OCI-LY3 (cell line): Measurements from ENCODE around the gene CTNNA3.

Experiments used
- H2AFZ ChIP-seq: fragments of 200-600, 300-600 bp; shearing (Covaris generic); 2 replicates; pipeline ENCODE4 v1.6.0; 2014; ENCODE audit warnings: antibody characterized with exemption, low read depth, low read length
- H3K27ac ChIP-seq: fragments of 200-600, 300-600 bp; sonication (generic); 2 replicates; pipeline ENCODE4 v1.5.1; 2014; ENCODE audit warnings: mild to moderate bottlenecking, low read length, moderate library complexity, mixed read lengths
- H3K27me3 ChIP-seq: fragments of 200-600, 300-600 bp; sonication (generic); 2 replicates; pipeline ENCODE4 v1.6.1; 2014; ENCODE audit warnings: low read depth, low read length, mixed read lengths
- H3K36me3 ChIP-seq: fragments of 200-600, 300-600 bp; sonication (generic); replicated peaks from 2 replicates; pipeline ENCODE3; 2014; ENCODE audit warnings: low read depth, low read length, mixed read lengths
- H3K4me1 ChIP-seq: fragments of 300-600, 200-600 bp; sonication (generic); 2 replicates; pipeline ENCODE4 v1.6.1; 2014; ENCODE audit warnings: low read length, mixed read lengths
- H3K4me2 ChIP-seq: fragments of 200-600, 300-600 bp; sonication (generic); 2 replicates; pipeline ENCODE4 v1.6.1; 2014; ENCODE audit warnings: low read length, mixed read lengths
- H3K4me3 ChIP-seq: fragments of 300-600, 200-600 bp; sonication (generic); 2 replicates; pipeline ENCODE4 v1.5.1; 2014; ENCODE audit warnings: antibody characterized with exemption, mild to moderate bottlenecking, low read length, moderate library complexity
- H3K79me2 ChIP-seq: fragments of 300-600, 200-600 bp; shearing (Covaris generic); 2 replicates; pipeline ENCODE4 v1.6.1; 2014; ENCODE audit warnings: mild to moderate bottlenecking, low read length, mixed read lengths
- H3K9ac ChIP-seq: fragments of 300-600, 200-600 bp; shearing (Covaris generic); 2 replicates; pipeline ENCODE4 v1.6.0; 2014; ENCODE audit warnings: mild to moderate bottlenecking, low read length, moderate library complexity
- H3K9me3 ChIP-seq: fragments of 200-600, 300-600 bp; shearing (Covaris generic); 2 replicates; pipeline ENCODE4 v1.6.1; 2014; ENCODE audit warnings: low read length, mixed read lengths; ENCODE audit not compliant: insufficient read depth
- H4K20me1 ChIP-seq: fragments of 200-600, 300-600 bp; sonication (generic); 2 replicates; pipeline ENCODE4 v1.6.1; 2016; ENCODE audit warnings: low read length, mixed read lengths; ENCODE audit not compliant: insufficient read depth
- CTCF ChIP-seq: fragments of 200-600, 300-600 bp; sonication (generic); IDR thresholded peaks from 2 replicates; pipeline ENCODE4 v1.5.1; 2014; ENCODE audit warnings: antibody characterized with exemption, low read length, low read depth
- EZH2phosphoT487 ChIP-seq: fragments of 200-600 bp; shearing (Covaris generic); IDR thresholded peaks from 2 replicates; pipeline ENCODE4 v1.6.1; 2018; ENCODE audit warnings: antibody characterized with exemption, mixed run types, low read depth

CTNNA3 gene

GRCh38 chr10:66782776-66783175 is 913.2 kb downstream of the CTNNA3 start:
- Histone ChIP-seq H3K27ac (no peak overlapping the region), H3K36me3 (no peaks in the 10 kb centered on the region), H3K79me2 (no peaks in the 10 kb centered on the region), H3K9ac (no peak overlapping the region), H3K4me2 (no peak overlapping the region), H4K20me1 (no peaks in the 10 kb centered on the region), H3K4me1 (no peaks in the 10 kb centered on the region), H3K4me3 (no peak overlapping the region), H2AFZ (no peak overlapping the region), H3K9me3 (no peaks in the 10 kb centered on the region), H3K27me3 (no peaks in the 10 kb centered on the region)
- TF ChIP-seq EZH2phosphoT487 (no peak), CTCF (no peak)

- Histone ChIP-seq H3K27ac (no peak overlapping the region), H4K20me1 (no peaks in the 10 kb centered on the region), H3K79me2 (no peaks in the 10 kb centered on the region), H2AFZ (no peak overlapping the region), H3K4me1 (no peaks in the 10 kb centered on the region), H3K9me3 (no peaks in the 10 kb centered on the region), H3K9ac (no peak overlapping the region), H3K4me3 (no peak overlapping the region), H3K4me2 (no peak overlapping the region), H3K36me3 (no peaks in the 10 kb centered on the region), H3K27me3 (no peaks in the 10 kb centered on the region)
- TF ChIP-seq EZH2phosphoT487 = no peak
- TF ChIP-seq CTCF = no peak
These were observed 913.9 kb downstream of the CTNNA3 start for GRCh38 chr10:66782144-66782543.

- TF ChIP-seq CTCF (no peak), EZH2phosphoT487 (no peak)
- no peaks in the 10 kb centered on the region for H3K79me2 ChIP-seq
These were observed 915.2 kb downstream of the CTNNA3 start for GRCh38 chr10:66780796-66781195.

GRCh38 chr10:66778351-66778750 is 917.6 kb downstream of the CTNNA3 start:
- H3K79me2 ChIP-seq = no peaks in the 10 kb centered on the region
- H3K9ac ChIP-seq = no peak overlapping the region
- H3K9me3 ChIP-seq = no peaks in the 10 kb centered on the region
- H2AFZ ChIP-seq = no peak overlapping the region
- H4K20me1 ChIP-seq = no peaks in the 10 kb centered on the region
- H3K4me3 ChIP-seq = no peak overlapping the region
- no peaks in the 10 kb centered on the region for H3K36me3 ChIP-seq
- no peaks in the 10 kb centered on the region for H3K4me1 ChIP-seq
- TF ChIP-seq EZH2phosphoT487 (no peak), CTCF (no peak)
- H3K27ac ChIP-seq = no peak overlapping the region
- no peaks in the 10 kb centered on the region for H3K27me3 ChIP-seq
- no peak overlapping the region for H3K4me2 ChIP-seq

More at GRCh38 chr10:66780796-66781195, 915.2 kb downstream of the CTNNA3 start:
- H3K27me3 ChIP-seq = no peaks in the 10 kb centered on the region
- no peak overlapping the region for H3K27ac ChIP-seq
- no peaks in the 10 kb centered on the region for H4K20me1 ChIP-seq
- no peak overlapping the region for H3K4me3 ChIP-seq
- H3K9ac ChIP-seq = no peak overlapping the region
- H3K4me2 ChIP-seq = no peak overlapping the region
- no peak overlapping the region for H2AFZ ChIP-seq
- no peaks in the 10 kb centered on the region for H3K36me3 ChIP-seq
- no peaks in the 10 kb centered on the region for H3K9me3 ChIP-seq
- no peaks in the 10 kb centered on the region for H3K4me1 ChIP-seq
